Measurements from ENCODE around the gene GORASP1. TPM values are rescaled to one million over a fixed set of nuclear protein-coding genes. Genes with fewer than 3 reads are reported as not detected.

Gene GORASP1
- total and polyA plus RNA-seq, 2 of the 8 experiments (the other 6 are each of a cell fraction or from before 2014, with no cell fraction given) = 33.4 to 33.5 TPM

- TF ChIP-seq E2F6 (IDR thresholded peaks at IDR 0.05) (no peak), TCF12 (IDR thresholded peaks at IDR 0.05; ENCODE audit: low read depth, low read length) (no peak), CHD1 (IDR thresholded peaks at IDR 0.05; ENCODE audit: low read depth, low read length) (no peak)
These were observed 42.2 kb downstream of the GORASP1 start (continued) for GRCh38 chr3:39065197-39065596.

All from H1 (cell line).